Iris pigment epithelial cell (primary cell): ENCODE data around the gene LIME1.

ENCODE experiments used
- DNase-seq: peaks from one replicate; pipeline ENCODE4 v3.0.0-alpha.2; 2011; ENCODE audit warnings: low read depth

The LIME1 gene

GRCh38 chr20:63697357-63697867 lies 39.1 kb upstream of the LIME1 start:
- no peak for DNase-seq

DNA sequence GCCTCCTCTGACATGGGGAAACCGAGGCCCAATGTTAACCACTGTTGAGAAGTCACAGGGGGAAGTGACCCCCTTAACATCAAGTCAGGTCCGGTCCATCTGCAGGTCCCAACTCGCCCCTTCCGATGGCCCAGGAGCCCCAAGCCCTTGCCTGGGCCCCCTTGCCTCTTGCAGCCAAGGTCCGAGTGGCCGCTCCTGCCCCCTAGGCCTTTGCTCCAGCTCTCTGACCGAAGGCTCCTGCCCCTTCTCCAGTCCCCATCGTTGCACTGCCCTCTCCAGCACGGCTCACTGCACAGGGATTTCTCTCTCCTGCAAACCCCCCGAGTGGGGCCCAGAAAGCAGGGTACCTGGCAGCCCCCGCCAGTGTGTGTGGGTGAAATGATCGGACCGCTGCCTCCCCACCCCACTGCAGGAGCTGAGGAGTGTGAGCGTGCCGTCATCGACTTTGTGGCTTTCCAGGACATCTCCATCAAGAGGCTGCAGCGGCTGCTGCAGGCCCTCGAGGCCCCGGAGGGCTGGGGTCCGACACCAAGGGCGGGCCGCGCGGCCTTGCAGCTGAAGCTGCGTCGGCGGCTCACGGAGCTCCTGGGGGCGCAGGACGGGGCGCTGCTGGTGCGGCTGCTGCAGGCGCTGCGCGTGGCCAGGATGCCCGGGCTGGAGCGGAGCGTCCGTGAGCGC lies 38.5 kb upstream of the LIME1 start:
- DNase-seq: no peak

DNA sequence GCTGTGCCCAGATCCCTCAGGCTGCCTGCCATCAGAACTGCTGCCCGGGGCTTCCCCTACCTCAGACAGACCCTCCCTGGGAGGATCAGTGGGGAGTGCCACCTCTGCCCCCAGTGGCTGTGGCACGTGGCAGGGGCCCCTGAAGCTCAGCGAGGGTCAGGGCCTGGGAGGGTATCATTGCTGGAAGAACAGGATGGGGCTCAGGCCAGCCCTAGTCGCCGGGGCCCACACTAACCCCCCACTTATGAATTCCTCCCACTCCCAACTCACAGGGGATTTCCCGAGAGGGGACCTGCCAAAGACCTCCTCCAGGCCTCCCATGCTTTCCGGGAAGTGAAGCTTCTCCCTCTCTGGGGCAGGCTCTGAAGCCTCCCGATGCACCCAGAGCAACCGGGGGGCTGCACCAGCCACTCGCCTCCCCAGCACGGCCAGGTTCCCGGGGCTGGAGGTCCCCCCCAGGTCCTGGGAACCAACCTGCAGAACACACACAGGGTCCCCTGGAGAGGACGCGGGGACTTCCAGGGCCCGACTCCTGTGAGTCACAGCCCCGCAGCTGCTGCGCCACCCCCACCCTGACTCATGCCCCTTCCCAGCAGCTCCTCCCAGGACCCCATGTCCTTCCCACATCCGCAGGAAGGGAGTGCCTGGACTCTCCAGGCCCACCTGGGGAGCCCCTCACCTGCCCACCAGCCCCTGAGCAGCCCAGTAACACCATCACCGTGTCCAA lies 37.6 kb upstream of the LIME1 start:
- DNase-seq: peak; percentile 93

GRCh38 chr20:63699466-63700198 lies 36.8 kb upstream of the LIME1 start:
- no peak for DNase-seq

DNA sequence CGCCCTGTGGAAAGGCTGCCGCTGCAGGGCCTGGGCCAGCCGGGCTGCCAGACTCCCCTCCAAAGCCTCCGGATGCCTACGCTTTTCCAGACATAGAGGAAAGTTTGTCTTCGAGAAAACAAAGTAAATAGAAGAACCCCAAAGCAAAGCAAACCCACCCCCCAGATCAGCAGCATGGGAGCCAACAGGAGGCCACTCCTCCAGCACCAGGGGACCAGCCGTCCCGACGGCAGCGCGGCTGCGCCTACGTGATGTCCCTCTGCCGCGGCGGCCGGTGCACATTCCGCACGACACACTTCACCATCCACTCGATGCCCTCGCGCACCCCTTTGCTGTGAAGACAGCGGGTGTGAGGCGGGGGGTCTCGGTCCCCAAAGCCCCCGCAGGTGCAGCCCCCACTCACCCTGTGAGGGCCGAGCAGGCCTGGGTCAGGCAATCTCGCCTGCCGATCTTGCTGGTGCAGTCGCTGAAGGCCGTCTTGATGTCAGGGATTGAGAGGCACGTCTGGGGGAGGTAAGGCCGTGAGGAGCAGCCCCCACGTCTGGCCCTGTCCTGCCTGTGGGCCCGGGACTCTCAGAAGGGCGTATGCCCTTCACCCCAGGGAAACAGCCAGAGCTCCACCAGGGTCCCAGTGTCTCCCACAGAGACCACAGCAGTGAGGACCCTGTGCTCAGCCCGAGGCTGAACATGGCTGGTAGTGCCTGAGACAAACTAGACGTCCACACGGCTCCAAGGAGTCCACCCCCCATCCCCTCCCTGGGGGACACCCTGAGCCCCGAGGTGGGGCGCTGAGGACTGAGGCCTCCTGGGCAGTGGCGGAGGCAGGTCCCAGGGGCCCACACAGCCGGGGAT lies 36.0 kb upstream of the LIME1 start:
- DNase-seq: no peak

GRCh38 chr20:63701051-63701328 lies 35.5 kb upstream of the LIME1 start:
- no peak for DNase-seq

DNA sequence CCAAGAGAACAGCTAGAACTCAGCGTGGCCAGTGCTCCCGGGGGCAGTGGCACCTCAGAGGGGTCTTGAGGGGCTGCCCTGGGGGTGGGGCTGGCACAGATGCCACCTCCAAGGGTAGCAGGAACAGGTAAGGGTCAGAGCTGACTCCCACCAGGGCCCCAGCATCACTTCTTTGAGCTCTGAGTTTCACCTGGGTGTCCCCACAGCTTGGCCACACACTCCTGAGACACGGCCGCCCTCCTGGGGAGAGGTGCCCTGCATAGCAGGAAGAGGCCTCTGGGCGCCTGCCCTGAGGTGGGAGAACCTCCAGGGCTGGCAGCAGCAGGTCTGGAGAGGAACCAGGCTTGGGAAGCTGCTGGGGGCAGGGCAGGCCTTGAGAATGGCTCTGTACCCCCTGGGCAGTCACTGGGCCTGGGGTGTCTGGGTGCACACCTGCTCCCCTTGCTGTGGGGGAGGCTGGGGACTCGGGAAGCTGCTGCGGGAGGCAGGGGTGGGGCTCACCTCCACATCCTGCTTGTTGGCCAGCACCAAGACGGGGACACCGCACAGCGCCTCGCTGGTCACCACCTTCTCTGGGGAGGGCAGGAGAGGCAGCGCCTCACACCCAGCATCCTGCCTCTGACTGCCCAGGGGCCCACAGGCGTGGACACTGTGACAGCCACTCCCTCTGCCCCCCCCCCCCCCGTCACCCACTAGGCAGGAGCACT lies 35.0 kb upstream of the LIME1 start:
- DNase-seq: no peak

GRCh38 chr20:63702036-63702665 lies 34.3 kb upstream of the LIME1 start:
- no peak for DNase-seq

- no peak for DNase-seq
Observed at GRCh38 chr20:63702751-63703470, 33.6 kb upstream of the LIME1 start.

DNA sequence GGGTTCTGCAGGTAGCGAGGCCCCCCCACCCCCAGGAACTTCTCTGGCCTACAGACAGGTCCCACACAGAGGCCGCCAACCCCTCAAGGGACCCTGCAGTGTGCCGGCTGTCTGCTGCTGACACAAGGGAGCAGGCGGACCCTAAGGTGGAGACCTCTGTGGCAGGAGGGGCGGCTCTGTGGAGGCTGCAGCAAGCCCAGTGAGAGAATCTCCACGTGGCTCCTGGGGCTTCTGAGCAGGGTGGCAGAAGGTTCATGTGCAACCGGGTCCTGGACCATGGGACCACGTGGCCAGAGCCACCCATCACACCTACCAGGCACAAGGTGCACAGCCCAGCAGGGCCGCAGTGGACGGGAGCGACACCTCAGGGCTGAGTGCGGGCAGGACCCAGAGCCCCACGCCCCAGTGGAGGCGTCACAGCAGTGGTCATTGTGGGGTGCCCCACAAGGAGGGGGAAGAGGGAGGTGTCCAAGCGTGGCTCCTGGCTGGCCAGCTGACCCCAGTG lies 32.9 kb upstream of the LIME1 start:
- no peak for DNase-seq

GRCh38 chr20:63703976-63704748 lies 32.3 kb upstream of the LIME1 start:
- DNase-seq: no peak

DNA sequence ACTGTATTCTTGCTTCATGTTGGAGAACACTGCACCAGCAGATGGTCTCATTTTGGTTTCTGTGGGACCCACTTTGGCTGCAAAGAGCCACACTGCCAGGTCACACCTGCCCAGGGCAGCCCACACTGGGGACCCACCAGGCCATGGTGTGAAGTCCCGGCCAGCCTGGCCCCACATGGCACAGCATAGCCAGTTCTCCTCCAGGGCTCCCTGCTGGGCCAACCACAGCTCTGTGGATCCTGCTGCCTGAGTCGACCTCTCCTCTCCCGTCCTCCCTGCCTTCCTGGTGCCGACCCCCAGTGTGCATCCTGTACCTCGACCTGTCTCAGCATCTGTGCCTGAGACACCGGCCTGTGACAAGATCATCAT lies 31.7 kb upstream of the LIME1 start:
- no peak for DNase-seq

- DNase-seq: no peak
Observed at GRCh38 chr20:63705232-63706026, 31.0 kb upstream of the LIME1 start.

DNA sequence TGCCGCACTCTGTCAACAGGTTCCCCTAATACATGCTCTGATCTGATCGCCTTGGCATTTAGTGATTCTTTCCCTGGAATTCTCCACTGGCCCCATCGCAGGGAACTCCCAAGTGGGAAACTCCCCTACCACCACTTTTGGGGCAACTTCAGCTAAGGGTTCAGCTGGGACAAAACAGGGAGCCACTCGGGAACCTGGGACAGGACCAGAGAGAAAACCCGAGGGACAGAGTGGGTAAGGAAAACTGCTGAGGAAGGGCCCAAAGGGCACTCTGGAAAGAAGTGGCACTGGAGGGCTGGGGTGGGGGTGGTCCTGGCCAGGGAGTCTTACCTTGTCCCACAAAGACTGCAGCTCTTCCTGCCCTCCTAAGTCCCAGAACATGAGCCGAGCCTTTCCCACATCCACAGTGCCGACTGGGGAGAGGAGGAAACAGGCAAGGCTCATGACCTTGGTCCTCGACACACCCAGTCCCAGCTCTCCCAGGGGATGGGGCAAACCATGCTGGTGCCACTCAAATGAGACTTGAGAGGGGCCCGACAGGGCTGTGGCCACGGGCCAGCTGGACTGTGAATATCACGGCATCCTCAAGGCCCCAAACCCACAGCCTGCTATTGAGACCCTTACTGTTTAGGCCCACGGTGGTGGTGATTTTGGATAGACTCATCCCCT lies 30.3 kb upstream of the LIME1 start:
- DNase-seq: no peak

GRCh38 chr20:63706852-63707557 lies 29.5 kb upstream of the LIME1 start:
- peak; percentile 64 for DNase-seq

DNA sequence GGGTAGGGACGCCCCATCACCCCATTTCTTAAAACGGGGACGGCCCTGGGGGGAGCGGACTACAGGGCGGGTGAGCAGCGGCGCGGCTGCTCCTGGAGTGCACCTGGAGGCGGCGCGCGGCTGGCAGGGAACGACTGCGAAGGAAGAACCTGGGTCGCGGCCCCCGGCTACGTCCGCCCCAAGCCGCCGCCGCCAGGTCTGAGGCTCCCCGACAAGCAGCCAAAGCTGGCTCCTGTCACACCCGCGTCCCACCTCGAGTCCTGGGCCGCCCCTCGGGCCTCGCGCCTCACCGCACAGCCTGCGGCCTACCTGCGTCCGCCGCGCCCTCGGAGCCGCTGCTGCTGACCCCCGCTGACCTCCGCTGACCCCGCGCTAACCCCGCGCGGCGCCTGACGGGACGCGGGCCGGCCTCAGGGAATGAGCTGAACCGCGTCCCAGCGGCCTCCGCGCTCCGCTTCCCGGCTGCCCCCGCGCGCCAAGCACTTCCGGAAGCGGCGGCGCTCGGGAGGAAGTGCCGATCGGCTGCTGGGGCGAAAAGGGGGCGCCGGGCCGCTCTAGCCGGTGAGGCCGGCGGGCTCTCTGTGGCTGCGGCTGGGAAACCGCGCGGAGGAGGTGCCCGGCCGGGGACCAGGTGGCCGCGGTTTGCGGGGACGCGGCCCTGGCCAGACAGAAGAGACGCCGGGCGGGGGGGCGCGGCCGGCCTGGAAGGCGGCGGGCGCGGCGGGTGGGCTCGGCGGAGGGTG lies 28.7 kb upstream of the LIME1 start, which contains the start of the genes ARFRP1 and ZGPAT:
Gene ARFRP1, minus strand, starts transcription at position 419 of the 743 bp plus-strand sequence. CDS start 885 bp downstream, outside the sequence.
Gene ZGPAT, plus strand, starts transcription at position 482 of the 743 bp plus-strand sequence. CDS start 542 bp downstream, outside the sequence.
- DNase-seq: peak; percentile 87
